ENCODE data around the gene RSRP1. TPM values are rescaled to one million over a fixed set of nuclear protein-coding genes. Genes with fewer than 3 reads are reported as not detected.

Gene RSRP1
- total and polyA plus RNA-seq, 2 of the 13 experiments (the other 11 are each of a cell fraction or from before 2014, with no cell fraction given), result 43.9 to 52.8 TPM

DNA sequence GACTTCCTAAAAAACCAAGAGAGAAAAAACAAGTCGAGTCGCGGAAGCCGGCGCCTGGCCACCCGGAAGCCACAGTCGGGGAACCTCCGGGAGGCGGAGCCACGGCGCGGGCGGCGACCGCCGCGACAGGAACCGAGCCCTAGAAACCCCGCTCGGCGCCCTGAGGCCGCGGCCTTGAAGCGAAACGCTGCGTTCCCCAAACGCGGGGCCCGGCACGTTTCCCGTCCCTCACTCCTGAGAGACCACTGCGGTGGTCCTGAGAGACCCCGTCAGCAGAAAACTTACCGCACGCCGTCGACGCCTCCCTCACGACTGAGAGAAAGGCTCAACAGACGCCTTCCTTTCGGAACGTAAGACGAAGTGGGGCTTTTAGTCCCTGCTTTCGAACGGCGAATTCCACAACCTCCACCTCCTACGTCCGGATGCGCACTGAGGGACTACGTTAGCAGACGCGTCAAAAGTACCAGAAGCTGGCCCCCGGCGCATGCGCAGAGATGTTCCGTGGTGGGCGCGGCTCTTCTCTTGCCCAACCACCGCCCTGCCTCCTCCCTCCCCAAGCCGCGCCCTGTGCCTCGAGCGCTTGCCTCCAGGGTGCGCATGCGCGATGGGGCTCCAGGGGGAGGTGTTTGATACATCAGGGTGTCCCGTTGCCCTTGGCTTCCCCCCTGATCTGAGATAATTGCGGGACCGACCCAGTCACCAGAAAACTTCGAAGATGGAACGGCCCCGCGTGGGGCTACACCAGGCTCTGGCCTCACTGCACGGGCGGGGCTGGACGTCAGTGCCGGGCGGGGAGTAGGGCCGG, at the start of gene RSRP1 (continued):
- TF ChIP-seq ZFP91 (CRISPR knock-in tag; IDR thresholded peaks at IDR 0.05; ENCODE audit: borderline replicate concordance) (peak; percentile 61), GLI4 (CRISPR knock-in tag; IDR thresholded peaks at IDR 0.05; ENCODE audit: borderline replicate concordance) (peak; percentile 59; the same call in 1 of the 2 replicates), SOX5 (CRISPR knock-in tag; IDR thresholded peaks at IDR 0.05; ENCODE audit: borderline replicate concordance) (peak; percentile 76), ZNF350 (CRISPR knock-in tag; IDR thresholded peaks at IDR 0.05; ENCODE audit: borderline replicate concordance, low read depth) (peak; percentile 77), ZNF547 (CRISPR knock-in tag; IDR thresholded peaks at IDR 0.05) (peak; percentile 81), KAT8 (CRISPR knock-in tag; IDR thresholded peaks at IDR 0.05) (peak; percentile 89), CEBPB (IDR thresholded peaks at IDR 0.05; ENCODE audit: borderline replicate concordance, low read depth, low read length) (peak; percentile 97), PHB2 (IDR thresholded peaks at IDR 0.05; ENCODE audit: partially characterized antibody) (no peak), IKZF1 (IDR thresholded peaks at IDR 0.05) (no peak), AGO2 (optimal IDR thresholded peaks at IDR 0.05; ENCODE audit: low read depth, low read length) (peak; percentile 89), ZSCAN5A (CRISPR knock-in tag; IDR thresholded peaks at IDR 0.05; ENCODE audit: borderline replicate concordance) (peak; percentile 67; the same call in 1 of the 2 replicates), MXD1 (CRISPR knock-in tag; IDR thresholded peaks at IDR 0.05) (no peak; the same call in none of the 2 replicates), ZNF235 (CRISPR knock-in tag; IDR thresholded peaks at IDR 0.05; ENCODE audit: borderline replicate concordance) (no peak), BCL6 (CRISPR knock-in tag; IDR thresholded peaks at IDR 0.05) (peak; percentile 50), IRX3 (CRISPR knock-in tag; IDR thresholded peaks at IDR 0.05; ENCODE audit: borderline replicate concordance, low read depth) (no peak; the same call in 1 of the 2 replicates), ZNF33A (CRISPR knock-in tag; IDR thresholded peaks at IDR 0.05; ENCODE audit: borderline replicate concordance) (no peak)
- TF ChIP-seq, protein P1, sequence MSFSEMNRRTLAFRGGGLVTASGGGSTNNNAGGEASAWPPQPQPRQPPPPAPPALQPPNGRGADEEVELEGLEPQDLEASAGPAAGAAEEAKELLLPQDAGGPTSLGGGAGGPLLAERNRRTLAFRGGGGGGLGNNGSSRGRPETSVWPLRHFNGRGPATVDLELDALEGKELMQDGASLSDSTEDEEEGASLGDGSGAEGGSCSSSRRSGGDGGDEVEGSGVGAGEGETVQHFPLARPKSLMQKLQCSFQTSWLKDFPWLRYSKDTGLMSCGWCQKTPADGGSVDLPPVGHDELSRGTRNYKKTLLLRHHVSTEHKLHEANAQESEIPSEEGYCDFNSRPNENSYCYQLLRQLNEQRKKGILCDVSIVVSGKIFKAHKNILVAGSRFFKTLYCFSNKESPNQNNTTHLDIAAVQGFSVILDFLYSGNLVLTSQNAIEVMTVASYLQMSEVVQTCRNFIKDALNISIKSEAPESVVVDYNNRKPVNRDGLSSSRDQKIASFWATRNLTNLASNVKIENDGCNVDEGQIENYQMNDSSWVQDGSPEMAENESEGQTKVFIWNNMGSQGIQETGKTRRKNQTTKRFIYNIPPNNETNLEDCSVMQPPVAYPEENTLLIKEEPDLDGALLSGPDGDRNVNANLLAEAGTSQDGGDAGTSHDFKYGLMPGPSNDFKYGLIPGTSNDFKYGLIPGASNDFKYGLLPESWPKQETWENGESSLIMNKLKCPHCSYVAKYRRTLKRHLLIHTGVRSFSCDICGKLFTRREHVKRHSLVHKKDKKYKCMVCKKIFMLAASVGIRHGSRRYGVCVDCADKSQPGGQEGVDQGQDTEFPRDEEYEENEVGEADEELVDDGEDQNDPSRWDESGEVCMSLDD (CRISPR knock-in tag; IDR thresholded peaks at IDR 0.05; ENCODE audit: borderline replicate concordance), result 0 out of 2 replicates have a peak, but pooled peaks have one; percentile 22
- TF ChIP-seq, protein P2, sequence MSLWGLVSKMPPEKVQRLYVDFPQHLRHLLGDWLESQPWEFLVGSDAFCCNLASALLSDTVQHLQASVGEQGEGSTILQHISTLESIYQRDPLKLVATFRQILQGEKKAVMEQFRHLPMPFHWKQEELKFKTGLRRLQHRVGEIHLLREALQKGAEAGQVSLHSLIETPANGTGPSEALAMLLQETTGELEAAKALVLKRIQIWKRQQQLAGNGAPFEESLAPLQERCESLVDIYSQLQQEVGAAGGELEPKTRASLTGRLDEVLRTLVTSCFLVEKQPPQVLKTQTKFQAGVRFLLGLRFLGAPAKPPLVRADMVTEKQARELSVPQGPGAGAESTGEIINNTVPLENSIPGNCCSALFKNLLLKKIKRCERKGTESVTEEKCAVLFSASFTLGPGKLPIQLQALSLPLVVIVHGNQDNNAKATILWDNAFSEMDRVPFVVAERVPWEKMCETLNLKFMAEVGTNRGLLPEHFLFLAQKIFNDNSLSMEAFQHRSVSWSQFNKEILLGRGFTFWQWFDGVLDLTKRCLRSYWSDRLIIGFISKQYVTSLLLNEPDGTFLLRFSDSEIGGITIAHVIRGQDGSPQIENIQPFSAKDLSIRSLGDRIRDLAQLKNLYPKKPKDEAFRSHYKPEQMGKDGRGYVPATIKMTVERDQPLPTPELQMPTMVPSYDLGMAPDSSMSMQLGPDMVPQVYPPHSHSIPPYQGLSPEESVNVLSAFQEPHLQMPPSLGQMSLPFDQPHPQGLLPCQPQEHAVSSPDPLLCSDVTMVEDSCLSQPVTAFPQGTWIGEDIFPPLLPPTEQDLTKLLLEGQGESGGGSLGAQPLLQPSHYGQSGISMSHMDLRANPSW (CRISPR knock-in tag; IDR thresholded peaks at IDR 0.05; ENCODE audit: borderline replicate concordance), result no peak; the same call in 1 of the 2 replicates
